Suprapubic skin (tissue), 4 donors: ENCODE data around the gene BCKDHB. TPM values are rescaled to one million over a fixed set of nuclear protein-coding genes. Genes with fewer than 3 reads are reported as not detected.
"Not testable (repeated sequence)": the region's sequence is repeated elsewhere in the genome, so short reads cannot be mapped to it uniquely, and the experiment has no call there.

Experiments used
- DNase-seq, 2 donors: peaks; one replicate each; pipeline ENCODE4 v3.0.0-alpha.2; 2019; ENCODE audit warnings: low spot score in 2 of 2
- H3K27ac ChIP-seq: fragments of 200-600 bp; sonication (generic); one replicate; pipeline ENCODE4 v1.5.1; 2019
- H3K27me3 ChIP-seq: fragments of 200-600 bp; sonication (generic); one replicate; pipeline ENCODE4 v1.5.1; 2019
- H3K36me3 ChIP-seq: fragments of 200-600 bp; sonication (generic); one replicate; pipeline ENCODE4 v1.5.1; 2019
- H3K4me1 ChIP-seq: fragments of 200-600 bp; sonication (generic); one replicate; pipeline ENCODE4 v1.5.1; 2019
- H3K4me3 ChIP-seq: fragments of 200-600 bp; sonication (generic); one replicate; pipeline ENCODE4 v1.5.1; 2019; ENCODE audit warnings: mild to moderate bottlenecking
- H3K9me3 ChIP-seq: fragments of 200-600 bp; sonication (generic); one replicate; pipeline ENCODE4 v1.5.1; 2019
- CTCF ChIP-seq, 2 donors: fragments of 200-600 bp in 1 of 2; fragments of 450-650 bp in 1 of 2; sonication (generic) in 1 of 2; IDR thresholded peaks; one replicate each; pipeline ENCODE4 v1.5.1; 2016 to 2019; ENCODE audit warnings: antibody characterized with exemption in 2 of 2, mild to moderate bottlenecking in 1 of 2, moderate library complexity in 1 of 2
- EP300 ChIP-seq: sonication (generic); formaldehyde crosslinking; IDR thresholded peaks from one replicate; pipeline ENCODE4 v1.6.1; 2017; ENCODE audit warnings: antibody characterized with exemption
- POLR2A ChIP-seq, 2 donors: fragments of 450-650 bp; IDR thresholded peaks; one replicate each; pipeline ENCODE4 v1.6.1; 2017; ENCODE audit warnings: antibody characterized with exemption in 2 of 2, mild to moderate bottlenecking in 2 of 2, moderate library complexity in 2 of 2
- POLR2AphosphoS5 ChIP-seq, 3 donors: sonication (generic); formaldehyde crosslinking; IDR thresholded peaks; one replicate each; pipeline ENCODE4 v1.6.1; 2017; ENCODE audit warnings: antibody characterized with exemption in 3 of 3
- WGBS: methylation state at CpG from one replicate; pipeline ENCODE4 v1.1.5; 2018; 5-methylcytosine and 5-hydroxymethylcytosine counted together
- total RNA-seq, 4 donors: library from RNA; depleted of rRNA; stranded (reverse); fragments of >200 nt; gene quantifications; one replicate each; pipeline ENCODE4 v1.1.0, GENCODE V29; 2016

The BCKDHB gene
- total RNA-seq, 4 donors from 2014 or later = 10.5 to 17.2 (median 14.1) TPM

- no peak for TF ChIP-seq POLR2A (IDR thresholded peaks at IDR 0.05)
- TF ChIP-seq CTCF (IDR thresholded peaks at IDR 0.05) = no peak
- TF ChIP-seq EP300 = no peak
- H3K9me3 ChIP-seq = no peaks in the 10 kb centered on the region
- 74% methylated on average over 2 of the region's 2 CpGs for WGBS
- H3K27me3 ChIP-seq = no peaks in the 10 kb centered on the region
- no peaks in the 10 kb centered on the region for H3K4me1 ChIP-seq
- no peak overlapping the region for H3K27ac ChIP-seq
- no peaks in the 10 kb centered on the region for H3K36me3 ChIP-seq
- no peak overlapping the region for H3K4me3 ChIP-seq
- no peak for DNase-seq
These were observed 127.9 kb downstream of the BCKDHB start for GRCh38 chr6:80234401-80234800.

- Histone ChIP-seq H3K4me1 (no peaks in the 10 kb centered on the region), H3K27ac (no peak overlapping the region), H3K36me3 (no peaks in the 10 kb centered on the region), H3K4me3 (no peak overlapping the region), H3K27me3 (no peaks in the 10 kb centered on the region), H3K9me3 (no peaks in the 10 kb centered on the region)
- no peak for TF ChIP-seq POLR2AphosphoS5 (IDR thresholded peaks at IDR 0.05)
- no peak for TF ChIP-seq CTCF (IDR thresholded peaks at IDR 0.05)
- no peak for TF ChIP-seq EP300
- TF ChIP-seq POLR2A (IDR thresholded peaks at IDR 0.05) = no peak
- 94% methylated on average over 1 of the region's 1 CpG for WGBS
- no peak for DNase-seq
These were observed 128.4 kb downstream of the BCKDHB start for GRCh38 chr6:80234908-80235307.

GRCh38 chr6:80235647-80236046 lies 129.2 kb downstream of the BCKDHB start:
- H3K27ac ChIP-seq = no peak overlapping the region
- H3K9me3 ChIP-seq = no peaks in the 10 kb centered on the region
- H3K27me3 ChIP-seq = no peaks in the 10 kb centered on the region
- no peak for DNase-seq
- no peaks in the 10 kb centered on the region for H3K4me1 ChIP-seq
- 80% methylated on average over 1 of the region's 1 CpG for WGBS
- TF ChIP-seq EP300 = no peak
- TF ChIP-seq POLR2AphosphoS5 (IDR thresholded peaks at IDR 0.05) = no peak
- no peak for TF ChIP-seq POLR2A (IDR thresholded peaks at IDR 0.05)
- TF ChIP-seq CTCF (IDR thresholded peaks at IDR 0.05) = no peak
- H3K36me3 ChIP-seq = no peaks in the 10 kb centered on the region
- no peak overlapping the region for H3K4me3 ChIP-seq

- not testable (repeated sequence) for H3K27ac ChIP-seq, H3K36me3 ChIP-seq, DNase-seq, H3K27me3 ChIP-seq, H3K4me3 ChIP-seq, H3K9me3 ChIP-seq, H3K4me1 ChIP-seq
- WGBS = 98% methylated on average over 2 of the region's 2 CpGs
These were observed 132.3 kb downstream of the BCKDHB start for GRCh38 chr6:80238754-80239153.

GRCh38 chr6:80245043-80245442 lies 138.6 kb downstream of the BCKDHB start:
- TF ChIP-seq POLR2AphosphoS5 (IDR thresholded peaks at IDR 0.05) (no peak), EP300 (no peak), POLR2A (IDR thresholded peaks at IDR 0.05) (no peak), CTCF (IDR thresholded peaks at IDR 0.05) (no peak)
- Histone ChIP-seq H3K9me3 (no peaks in the 10 kb centered on the region), H3K27me3 (no peaks in the 10 kb centered on the region), H3K4me3 (no peak overlapping the region), H3K4me1 (no peaks in the 10 kb centered on the region), H3K36me3 (no peaks in the 10 kb centered on the region), H3K27ac (no peak overlapping the region)
- no peak for DNase-seq
- WGBS = 58% methylated on average over 2 of the region's 2 CpGs

- Histone ChIP-seq H3K36me3 (no peaks in the 10 kb centered on the region), H3K27ac (no peak overlapping the region), H3K27me3 (no peaks in the 10 kb centered on the region), H3K9me3 (no peaks in the 10 kb centered on the region), H3K4me3 (no peak overlapping the region), H3K4me1 (no peaks in the 10 kb centered on the region)
- TF ChIP-seq POLR2AphosphoS5 (IDR thresholded peaks at IDR 0.05) = no peak
- TF ChIP-seq CTCF (IDR thresholded peaks at IDR 0.05) = no peak
- TF ChIP-seq EP300 = no peak
- no peak for TF ChIP-seq POLR2A (IDR thresholded peaks at IDR 0.05)
- 53% methylated on average over 1 of the region's 1 CpG for WGBS
- no peak for DNase-seq
These were observed 143.4 kb downstream of the BCKDHB start for GRCh38 chr6:80249897-80250296.
